ENCODE results near the gene CCDC142.

CCDC142 gene

DNA sequence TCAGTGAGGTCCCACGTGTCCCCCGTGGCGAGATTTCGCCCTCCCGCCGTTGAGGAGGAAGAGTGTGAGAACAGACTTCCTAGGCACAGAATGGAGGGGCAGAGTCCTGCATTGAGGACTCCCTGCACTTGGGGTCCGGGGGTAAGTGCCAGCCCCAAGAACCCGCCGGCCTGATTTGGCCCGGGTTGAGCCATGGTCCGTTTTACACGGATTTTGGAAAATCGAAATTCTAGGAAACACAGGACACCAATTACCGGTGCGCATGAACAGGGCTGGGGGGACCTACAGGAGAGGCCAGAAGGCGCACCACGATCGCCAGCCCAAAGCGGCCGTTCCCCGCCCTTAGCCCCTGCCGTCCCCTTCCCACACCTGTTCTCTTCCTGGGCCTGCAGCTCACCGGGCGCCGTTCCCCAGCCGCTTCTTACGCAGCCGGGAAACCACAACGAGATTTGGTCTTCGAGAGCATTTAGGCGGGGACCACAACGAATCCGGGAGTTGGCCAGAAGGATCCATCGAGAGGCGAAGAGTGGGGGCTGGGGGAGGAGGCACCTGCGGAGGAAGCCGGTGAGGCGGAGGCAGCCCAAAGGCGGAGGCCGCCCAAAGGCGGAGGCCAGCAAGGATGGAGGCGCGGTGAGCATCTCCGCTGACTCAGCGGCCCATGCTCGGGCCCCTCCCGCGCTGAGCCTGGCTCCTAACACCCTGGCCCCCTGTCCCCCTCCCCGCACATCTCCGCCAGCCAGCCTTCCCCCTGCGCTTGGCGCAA is 31.0 kb upstream of the CCDC142 start:
- no peak for DNase-seq (ENCODE audit: low spot score)

- no peak for DNase-seq (ENCODE audit: low spot score)
These were observed 30.2 kb upstream of the CCDC142 start for GRCh38 chr2:74512744-74513604.

- no peak for DNase-seq (ENCODE audit: low spot score)
These were observed 28.5 kb upstream of the CCDC142 start for GRCh38 chr2:74511104-74511989.

DNA sequence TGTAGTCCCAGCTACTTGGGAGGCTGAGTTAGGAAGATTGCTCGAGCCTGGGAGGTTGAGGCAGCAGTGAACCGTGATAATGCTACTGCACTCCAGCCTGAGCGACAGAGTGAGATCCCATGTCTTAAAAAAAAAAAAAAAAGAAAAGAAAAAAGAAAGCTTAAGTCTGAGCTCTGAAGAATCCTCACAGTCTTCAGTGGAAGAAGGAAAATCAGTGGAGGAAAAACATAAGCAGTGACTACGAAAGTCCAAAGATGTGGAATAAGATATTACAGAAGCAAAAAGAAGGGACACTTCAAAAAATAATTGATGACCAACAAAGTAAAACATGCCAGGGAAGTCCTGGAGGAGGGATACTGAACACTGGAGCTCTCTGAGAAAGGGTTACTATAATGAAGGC is 27.5 kb upstream of the CCDC142 start:
- no peak for DNase-seq (ENCODE audit: low spot score)

- DNase-seq (ENCODE audit: low spot score) = no peak
These were observed 25.2 kb upstream of the CCDC142 start for GRCh38 chr2:74507926-74508520.

DNA sequence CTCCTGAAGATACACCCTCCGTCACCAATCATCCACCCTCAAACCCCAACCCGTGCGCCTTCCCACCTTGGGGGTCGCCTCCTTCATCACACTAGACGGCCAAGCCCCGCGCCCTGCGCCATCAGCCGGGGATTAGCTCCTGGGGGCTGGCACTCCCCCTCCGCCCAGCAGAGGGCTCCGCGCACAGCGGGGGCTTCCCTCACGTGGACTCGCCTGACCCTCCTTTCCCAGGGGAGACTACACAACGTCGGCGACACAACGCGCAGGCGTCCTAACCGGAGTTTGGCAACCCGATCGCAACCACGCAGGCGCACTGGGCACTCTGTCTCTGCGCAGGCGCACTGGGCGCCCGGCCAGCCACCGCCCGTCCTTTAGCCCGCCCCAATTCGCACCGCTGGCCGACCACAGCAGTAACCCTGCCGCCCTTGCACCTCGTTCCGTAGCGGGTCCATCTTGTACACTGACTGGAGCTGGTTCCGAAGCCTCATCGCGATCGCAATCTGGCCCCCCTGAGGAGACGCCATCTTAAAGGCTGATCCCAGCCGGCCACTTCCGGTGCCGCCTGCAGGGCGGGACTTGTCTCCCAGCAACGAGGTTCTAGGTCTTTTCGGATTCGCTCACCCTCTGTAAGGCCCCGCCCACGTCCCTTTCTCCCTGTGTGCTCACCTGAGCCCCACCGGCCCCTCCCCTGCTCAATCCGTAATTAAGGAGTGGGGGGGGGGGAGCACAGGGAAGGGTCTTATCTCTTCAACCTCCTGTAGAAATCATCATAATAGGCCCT is 24.5 kb upstream of the CCDC142 start, which contains the start of gene PCGF1:
PCGF1 (minus strand) TSS at position 551 of the 781 bp plus-strand sequence; CDS start at position 524, 27 bp downstream.
- peak; percentile 92 for DNase-seq (ENCODE audit: low spot score)

DNA sequence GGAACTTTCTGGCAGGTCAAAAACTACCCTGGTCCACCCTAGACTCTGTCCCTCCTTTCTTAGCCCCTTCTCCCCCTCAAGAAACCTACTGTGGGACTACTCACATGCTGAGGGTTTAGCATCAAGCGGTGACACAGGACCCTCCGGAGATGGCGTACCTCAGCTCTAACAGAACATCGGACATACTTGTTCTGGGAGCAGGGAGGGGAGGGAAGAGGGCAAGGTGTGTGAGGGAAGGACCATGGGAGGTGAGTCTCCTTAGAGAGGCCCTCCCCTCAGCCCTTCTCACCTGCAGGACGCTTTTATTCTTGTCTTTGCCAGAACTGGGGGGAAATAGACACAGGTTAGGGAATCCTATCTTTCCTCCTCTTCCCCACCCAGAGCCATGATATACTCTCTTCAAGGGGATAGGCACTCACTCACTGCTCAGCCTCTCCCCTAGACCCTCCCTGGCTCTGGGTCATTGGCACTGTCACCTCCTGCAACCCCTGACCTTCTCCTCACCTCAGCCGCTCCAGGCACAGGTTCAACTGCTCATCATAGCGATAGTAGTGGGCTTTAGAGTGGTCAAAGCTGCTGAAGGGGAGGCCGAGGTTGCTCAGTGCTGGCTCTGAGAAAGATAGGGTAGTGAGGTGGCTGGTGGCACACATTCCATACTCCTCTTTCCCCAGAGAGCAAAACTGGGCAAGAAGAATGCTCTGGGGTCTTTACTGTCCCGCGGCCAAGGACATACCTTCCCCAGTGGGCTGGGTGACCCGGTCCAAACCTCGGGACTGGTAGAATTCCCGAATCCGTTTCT is 22.8 kb upstream of the CCDC142 start:
- DNase-seq (ENCODE audit: low spot score) = no peak

GRCh38 chr2:74504591-74504990 is 21.8 kb upstream of the CCDC142 start:
- DNase-seq (ENCODE audit: low spot score) = no peak

- DNase-seq (ENCODE audit: low spot score) = no peak
These were observed 21.0 kb upstream of the CCDC142 start for GRCh38 chr2:74503506-74504475.

GRCh38 chr2:74502720-74503505 is 20.1 kb upstream of the CCDC142 start:
- no peak for DNase-seq (ENCODE audit: low spot score)

- DNase-seq (ENCODE audit: low spot score) = peak; percentile 84
These were observed 19.4 kb upstream of the CCDC142 start for GRCh38 chr2:74502147-74502719.

DNA sequence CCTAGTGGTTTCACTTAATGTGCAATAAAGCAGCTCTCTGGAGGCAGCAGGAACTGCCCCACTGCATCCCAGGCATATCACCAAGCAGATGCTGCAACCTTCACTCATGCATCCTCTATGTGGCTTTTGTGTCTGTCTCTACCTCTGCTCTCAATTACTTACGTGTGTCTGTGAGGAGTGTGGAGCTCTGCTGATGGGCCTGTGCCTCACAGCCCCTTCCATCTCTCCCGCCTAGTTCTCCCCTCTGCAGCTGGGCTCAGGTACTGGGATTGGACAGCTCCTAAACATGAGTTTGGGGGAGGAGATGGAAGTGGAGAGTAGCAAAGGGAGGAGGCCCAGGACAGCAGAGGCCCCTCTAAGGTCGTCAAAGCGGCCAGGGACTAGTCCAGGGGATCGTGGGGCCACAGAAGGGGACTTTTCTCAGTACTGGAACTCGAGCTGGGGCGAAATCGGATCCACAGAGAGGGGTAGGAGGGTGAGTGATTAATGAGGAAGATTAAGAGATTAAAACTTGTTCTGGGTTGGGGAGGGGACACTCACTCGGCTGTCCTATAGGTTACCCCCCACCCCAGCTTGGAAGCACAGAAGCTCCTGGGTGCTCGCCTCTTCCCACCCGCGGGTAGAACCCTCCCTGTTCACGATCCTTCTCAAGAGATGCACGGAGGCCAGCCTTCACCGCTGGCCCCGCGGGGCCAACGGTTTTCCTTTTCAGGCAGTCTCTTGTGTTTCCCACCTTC is 18.7 kb upstream of the CCDC142 start:
- no peak for DNase-seq (ENCODE audit: low spot score)

DNA sequence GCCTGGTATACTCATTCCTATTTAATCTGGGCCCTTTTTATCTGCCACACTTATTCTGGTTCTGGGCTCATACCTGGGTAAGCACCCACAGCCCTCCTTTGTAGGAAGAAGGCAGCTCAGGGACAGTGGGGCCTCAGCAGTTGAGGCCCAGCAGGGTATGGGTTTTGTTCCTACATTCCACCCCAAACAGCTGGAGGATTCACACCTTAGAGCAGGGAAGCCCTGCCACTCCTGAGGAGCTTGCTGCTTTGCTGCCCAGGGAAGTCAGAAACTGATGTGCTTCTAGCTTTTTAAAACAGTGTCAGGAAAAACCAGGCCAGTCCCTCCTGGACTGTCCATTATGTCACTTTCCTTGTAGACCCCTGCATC is 17.8 kb upstream of the CCDC142 start:
- no peak for DNase-seq (ENCODE audit: low spot score)

GRCh38 chr2:74499940-74500577 is 17.3 kb upstream of the CCDC142 start:
- DNase-seq (ENCODE audit: low spot score) = no peak

- DNase-seq (ENCODE audit: low spot score) = no peak
These were observed 16.6 kb upstream of the CCDC142 start, which contains the start of gene LBX2 for GRCh38 chr2:74499267-74499939. Gene LBX2 (minus strand): TSS chr2:74499603. CDS start chr2:74499537, 66 bp downstream.

Data from HuH-7.5 (cell line).